CD4-positive, alpha-beta T cell treated with Interleukin-6 at 100 ng/mL for 8 hours (primary cell): Measurements from ENCODE around the gene AATF.

ENCODE experiments used
- DNase-seq: peaks from one replicate; pipeline ENCODE4 v3.0.0-alpha.2; 2020; ENCODE audit warnings: mixed read lengths, low spot score

AATF gene

DNA sequence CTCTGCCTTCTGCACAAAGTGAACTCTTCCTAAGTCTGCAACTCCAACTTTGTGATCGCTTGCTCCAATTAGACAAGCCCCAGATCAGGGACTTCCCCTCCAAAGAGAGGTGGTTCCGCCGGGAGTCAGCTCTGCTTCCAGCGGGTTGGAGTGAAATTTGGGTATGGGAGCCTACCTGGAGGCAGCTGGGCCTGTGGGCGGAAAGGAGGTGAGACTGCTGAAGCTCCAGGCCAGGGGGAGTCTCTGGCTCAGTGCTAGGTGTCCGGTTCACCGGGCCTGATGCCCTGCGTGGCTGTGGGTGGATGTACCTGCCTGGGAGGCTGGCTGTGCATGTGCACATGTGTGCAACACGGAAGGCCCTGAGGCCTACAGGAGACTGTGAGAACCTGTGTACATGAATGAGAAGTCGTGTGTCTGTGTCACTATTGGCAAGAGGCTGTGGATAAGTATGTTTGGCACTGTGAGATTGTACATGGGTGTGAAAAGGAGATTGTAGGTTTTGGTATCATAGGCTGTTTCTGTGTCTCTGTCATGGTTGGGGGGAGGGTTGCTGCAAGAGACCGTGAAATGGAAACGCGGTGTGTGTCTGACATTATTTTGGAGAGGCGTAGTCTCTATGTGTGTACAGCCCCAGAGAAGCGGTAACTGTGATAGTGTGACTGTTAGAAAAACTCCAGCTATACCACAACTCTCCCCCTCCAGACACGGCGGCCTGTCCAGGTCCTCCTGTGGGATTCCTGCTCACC, 7.3 kb upstream of the AATF start:
- DNase-seq, result no peak

DNA sequence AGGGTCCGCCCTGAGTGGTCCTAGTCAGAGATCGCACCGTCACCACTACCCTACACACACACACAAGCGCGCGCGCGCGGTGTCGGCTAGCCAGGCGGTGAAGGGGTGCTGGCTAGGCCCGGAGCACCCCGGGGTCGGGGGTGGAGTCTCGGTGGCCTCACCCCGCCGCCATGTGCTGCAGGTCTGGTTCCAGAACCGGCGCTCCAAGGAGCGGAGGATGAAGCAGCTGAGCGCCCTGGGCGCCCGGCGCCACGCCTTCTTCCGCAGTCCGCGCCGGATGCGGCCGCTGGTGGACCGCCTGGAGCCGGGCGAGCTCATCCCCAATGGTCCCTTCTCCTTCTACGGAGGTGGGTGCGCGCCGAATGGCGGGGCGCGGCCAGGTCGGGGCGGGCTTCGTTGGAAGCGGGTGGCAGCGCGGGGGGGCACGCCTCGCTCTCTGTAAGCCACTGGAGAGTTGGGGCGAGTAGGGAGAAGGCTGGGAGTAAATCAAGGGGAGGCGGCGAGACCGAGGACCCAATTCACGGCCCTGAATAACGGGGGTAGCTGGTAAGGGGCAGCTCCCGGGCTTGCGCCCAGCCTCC, 6.6 kb upstream of the AATF start:
- no peak for DNase-seq

DNA sequence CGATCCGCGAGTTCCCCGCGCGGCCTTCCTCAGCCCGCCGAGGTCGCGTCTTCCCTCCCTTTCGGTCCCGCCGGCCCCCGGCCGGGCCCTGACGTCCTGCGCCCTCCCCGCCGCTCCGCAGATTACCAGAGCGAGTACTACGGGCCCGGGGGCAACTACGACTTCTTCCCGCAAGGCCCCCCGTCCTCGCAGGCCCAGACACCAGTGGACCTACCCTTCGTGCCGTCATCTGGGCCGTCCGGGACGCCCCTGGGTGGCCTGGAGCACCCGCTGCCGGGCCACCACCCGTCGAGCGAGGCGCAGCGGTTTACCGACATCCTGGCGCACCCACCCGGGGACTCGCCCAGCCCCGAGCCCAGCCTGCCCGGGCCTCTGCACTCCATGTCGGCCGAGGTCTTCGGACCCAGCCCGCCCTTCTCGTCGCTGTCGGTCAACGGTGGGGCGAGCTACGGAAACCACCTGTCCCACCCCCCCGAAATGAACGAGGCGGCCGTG, 6.1 kb upstream of the AATF start:
- DNase-seq, result no peak

DNA sequence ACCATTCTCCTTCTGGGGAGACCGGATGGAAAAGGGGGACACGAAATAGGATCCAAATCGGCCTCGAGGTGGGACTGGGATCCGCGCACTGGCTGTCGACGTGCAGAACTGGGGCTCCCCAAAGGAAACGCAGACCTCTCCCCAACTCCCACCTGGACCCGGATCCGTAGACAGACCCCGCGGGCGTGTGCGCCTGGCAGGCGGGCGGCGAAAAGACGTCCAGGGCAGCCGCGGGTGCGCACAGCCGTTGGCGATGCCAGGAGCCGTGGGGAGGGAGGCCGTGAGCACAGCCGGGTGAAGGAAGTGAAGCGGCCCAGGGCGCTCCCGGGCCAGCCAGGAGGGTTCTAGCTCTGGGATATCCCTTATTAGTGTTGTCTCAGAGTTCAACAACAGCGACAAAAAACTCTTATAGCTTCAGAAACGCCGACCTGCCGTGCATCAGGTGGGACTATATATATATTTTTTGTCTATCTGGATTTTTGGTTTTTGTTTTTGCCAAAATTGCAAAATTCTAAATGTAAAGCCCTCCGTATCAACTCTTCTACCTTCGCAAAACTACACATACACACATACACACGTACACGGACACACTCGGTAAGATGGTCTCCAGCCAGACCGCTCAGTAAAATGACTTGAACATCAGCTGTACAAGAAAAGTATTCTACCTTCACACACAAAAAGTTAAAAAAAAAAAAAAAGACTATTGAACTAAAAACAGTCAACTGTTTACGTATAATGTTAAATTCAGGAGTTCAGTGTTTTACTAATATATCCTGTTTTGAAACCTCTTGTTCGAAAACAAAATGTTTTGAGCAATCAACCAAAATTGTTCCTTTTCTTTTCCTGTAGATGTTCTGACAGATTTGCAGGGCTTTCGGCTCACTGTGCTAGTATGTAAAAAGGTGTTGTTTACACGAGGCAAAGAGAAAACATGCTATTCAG, 5.2 kb upstream of the AATF start:
- DNase-seq, result no peak

DNA sequence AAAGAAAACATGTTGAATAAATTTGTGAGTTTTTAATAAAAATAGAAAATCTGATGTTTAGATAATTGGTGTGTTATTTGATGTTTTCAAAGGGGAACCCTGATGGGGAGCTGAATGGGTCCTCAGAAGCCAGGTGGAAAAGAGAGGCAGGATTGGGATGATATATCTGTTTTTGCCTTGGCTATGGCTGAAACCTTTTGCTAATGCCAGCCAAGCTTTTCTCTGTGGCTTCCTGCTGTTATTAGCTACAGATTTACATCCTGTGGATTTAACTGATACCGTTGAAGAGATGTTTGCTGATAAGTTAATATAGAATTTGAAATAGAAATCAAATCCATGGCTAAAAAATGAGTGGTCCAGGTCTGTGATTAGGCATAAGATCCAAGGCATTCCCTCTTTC, 4.2 kb upstream of the AATF start:
- DNase-seq, result no peak

DNA sequence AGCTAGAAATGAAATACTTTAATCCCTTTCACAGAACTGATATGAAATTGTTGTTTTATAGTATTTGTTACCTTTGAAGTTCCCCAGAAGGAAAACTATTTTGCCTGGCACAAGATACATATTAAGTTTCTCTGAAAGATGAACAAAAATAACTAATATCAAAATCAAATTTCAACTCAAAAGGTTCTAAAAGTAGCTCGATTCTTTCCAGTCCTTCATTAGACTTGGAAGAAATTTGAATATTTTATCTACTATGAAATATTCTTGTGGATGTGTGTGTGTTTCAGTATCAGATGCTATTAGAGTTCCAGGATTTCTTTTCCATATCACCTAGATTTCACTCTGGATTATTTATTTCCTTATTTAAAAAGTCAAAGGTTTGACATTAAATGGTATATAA, 3.6 kb upstream of the AATF start:
- DNase-seq, result no peak

DNA sequence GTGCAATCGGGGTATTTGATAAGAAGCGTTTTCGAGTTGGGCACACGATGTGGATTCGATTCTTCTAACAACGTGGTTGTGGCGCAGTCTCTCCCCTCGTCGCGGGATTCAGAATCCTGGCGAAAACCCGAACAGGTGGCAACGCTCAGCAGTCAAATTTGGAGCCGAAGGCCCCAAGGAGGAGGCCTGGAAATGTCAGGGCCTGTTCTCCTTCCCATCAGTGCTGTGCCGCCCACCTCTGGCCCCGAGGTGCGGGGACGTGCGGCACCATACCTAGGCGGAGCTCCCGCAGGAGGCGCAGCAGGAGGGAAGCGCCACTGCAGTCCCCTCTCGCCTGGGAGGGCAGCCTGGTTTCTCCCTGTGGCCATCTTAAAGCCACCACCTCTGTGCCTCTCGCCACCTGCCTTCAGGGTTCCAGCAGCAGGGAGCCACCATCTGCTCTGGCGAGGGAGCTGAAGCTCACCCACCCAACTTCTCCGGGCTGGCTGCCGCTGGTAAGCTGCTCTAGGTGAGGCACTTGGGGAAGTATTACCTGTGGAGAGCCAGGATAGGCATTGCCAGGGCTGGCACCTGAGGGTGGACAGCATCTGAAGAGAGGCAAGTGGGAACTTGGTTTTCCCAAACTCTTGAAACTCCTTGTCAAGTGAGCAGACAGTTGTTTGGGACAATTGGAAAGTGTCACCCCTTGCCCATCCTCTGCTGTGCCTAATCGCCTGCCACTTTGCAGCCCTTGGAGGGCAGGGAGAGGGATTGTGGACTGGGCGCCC, 2.6 kb upstream of the AATF start:
- no peak for DNase-seq

DNA sequence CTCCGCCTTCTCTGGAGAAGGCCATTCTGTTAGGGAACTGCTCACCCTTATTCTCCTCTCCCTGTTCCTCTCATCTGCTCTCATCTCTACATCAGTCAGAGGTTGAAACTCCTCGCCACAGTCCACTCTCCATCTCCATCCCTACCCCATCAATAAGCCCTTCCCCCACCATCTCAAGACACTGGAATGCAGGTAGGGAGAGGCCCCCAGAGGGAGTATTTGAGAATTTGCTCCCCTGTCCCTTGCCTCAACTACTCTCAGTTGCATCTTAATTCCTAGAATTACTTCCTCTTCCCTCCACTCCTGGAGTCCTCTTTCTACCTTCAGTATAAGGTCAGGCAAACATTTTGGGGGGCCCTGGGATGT, 2.0 kb upstream of the AATF start:
- no peak for DNase-seq

DNA sequence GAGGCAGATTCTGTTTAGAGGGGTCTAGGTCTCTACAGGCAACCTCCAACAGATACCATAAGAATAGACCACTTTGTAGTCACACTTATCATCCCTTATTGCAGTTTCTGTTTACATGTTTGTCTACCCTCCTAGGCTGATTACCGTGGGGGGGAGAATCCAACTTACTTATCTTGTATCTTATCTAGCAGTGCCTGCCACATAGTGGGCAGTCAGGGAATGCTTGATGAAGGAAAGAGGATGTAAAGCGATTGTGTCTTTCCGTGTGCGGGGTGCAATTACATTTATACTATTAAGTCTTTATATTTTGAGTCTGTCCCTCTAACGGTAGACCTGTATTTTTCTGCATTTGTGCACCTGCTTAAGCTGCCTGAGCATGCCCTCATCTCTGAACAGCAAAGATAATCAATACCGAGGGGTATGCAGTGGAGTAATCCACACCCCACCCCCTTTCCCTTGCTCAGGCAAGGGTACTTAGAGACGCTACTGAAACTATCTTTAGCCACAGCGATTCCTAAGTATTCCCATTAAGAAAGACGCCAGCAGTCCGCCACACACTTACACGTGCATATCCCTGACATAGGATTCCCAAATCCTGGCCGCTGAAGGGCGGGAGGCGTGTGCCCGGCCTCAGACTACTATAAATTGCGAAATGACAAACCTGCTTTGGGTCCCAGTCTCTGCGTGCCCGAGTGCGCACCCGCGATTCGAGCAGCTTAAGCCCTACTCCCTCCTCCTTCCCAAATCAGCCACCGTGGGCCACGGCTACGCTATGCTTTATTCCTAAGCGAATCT, 635 bp upstream of the AATF start:
- DNase-seq, result no peak

DNA sequence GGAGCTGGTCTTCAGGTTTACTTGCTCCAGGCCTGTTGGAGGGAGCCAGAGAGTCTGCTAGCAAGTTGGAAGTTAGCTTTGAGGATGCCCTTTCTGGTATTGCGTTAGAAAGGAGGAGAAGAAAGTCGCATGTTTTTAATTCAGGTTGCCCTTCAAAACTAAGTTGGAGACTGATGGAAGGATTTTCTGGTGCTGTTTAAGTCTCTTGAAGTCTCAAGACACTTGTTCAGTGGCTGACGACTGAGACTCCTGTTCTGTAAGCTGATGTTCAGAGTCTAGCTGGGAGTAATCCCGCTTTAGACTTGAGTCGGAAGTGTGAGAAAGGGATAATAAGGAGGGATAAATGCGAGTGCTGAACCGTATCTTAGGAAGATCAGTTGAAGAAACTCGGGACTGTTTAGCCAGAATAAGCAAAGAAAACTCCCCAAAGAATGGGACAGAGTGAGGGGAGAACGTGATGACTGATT, 740 bp downstream of the AATF start:
- no peak for DNase-seq

DNA sequence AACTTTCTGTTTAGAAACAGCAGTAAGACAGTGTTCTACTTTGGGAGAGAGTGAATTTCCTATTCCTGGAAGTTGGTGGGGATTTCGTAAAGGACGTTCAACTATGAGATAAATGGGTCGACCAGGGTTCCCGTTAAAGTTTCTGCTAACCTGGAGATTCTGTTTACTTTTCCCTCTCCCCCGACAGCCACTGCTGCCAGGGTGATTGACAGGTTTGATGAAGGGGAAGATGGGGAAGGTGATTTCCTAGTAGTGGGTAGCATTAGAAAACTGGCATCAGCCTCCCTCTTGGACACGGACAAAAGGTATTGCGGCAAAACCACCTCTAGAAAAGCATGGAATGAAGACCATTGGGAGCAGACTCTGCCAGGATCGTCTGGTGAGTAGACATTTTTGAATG, 1.3 kb downstream of the AATF start:
- DNase-seq, result no peak

DNA sequence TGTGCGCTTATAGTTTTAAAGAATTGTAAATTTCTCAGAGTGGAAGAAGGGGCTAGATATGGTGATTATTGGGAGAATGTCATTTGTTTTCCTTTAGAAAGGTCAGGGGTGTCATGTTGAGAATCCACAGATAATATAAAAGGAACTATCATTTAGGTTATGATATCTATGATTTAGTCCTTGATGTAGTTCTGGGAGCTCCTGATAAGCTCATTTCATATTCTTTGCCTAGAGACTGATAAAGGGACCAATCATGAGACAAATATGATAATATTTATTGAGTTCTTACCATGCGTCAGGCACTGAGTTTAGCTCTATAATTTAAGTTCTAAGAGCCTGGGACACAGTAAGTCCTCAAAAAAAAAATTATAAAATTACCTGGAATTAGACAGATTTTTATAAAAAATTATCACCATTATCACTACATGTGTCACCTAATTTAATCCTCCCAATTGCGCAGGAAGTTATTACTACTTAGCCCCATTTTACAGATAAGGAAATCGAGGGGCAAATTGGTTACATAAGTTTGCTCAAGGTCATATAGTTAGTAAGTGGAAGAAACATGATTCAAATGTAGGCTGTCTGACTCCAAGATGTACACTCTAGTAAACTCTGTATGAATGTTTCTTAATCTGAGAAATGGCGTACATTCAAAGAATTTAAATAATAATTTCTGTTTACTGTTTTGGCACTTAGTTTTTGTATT, 2.5 kb downstream of the AATF start:
- DNase-seq, result no peak

DNA sequence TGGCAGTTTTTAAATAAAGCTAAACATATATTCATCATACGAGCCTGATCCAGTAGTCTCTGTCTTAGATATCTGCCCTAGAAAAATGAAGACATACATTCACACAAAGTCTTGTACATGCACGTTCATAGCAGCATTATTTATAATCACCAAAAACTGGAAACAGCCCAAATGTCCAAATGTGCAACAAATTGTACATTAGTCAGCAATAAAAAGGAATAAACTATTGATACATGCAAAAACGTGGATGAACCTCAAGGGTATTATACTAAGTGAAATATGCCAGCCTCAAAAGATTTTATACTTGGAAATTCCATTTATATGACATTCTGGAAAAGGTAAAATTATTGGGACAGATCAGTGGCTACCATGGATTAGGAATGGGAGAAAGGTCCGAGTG, 22.8 kb downstream of the AATF start:
- no peak for DNase-seq

DNA sequence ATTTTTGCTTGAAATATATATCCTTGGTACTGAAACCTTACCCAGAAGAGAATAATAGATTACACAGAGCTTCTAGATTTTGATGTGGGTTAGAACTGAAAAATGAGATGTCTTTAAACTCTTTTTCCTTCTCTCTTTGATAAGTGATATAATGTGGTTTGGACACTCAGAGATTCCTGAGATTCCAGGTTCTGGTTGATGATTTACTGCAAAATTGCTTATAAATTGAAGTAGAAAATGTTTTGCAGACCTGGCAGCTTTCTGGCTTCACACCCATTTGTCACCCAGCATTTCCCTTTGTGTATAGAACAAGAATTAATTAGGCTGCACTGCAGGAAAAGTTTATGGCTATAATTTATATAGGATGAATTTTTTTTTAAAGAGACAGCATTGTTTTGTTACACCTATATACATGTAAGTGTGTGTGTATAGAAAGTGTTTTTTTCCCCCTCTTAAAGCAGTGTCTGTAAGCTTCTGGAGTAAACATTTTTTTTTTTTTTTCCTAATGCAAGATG, 23.5 kb downstream of the AATF start:
- no peak for DNase-seq

DNA sequence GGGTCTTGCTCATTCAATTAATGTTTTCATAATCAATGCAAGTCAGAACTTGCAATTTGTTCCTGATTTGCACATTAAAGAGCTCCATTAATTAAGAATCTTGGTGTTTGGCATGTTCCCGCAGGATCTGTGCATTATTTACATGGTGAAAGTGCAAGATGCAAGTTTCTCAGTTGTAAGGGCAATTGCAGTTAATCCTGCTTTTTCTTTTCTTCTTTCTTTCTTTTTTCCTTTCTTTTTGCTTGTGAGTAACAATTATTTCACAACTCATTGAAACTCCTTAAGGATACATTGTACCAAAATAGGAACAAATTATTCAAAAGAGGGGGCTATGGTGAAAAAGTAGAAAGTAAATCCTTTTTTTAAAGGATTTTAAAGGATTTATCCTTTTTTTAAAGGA, 24.2 kb downstream of the AATF start:
- DNase-seq, result no peak

DNA sequence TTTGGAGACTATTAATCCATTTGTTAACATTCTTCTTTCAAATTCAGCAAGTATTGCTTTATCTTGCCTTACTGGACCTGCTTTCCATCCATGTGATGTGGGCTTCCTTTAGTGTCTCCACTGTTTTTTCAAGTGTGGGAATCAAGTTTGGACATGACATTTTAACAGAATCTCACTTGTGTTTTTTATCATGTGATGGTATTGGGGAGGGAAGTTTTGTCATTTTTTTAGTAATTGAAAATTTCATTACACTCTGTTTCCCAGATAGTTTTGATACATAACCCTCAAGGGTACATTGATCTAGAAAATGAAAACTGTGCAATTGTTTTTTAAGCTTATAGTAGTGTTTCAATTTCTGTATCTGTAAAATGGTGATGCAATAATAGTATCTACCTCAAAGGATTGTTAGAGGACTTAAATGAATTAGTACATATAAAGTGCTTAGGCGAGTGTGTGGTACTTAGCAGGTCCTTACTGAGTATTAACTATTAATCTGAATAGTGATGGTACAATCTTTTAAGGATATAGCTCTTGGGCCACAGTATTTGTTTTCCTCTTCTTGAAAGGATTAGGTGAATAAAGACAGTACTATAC, 27.3 kb downstream of the AATF start:
- DNase-seq, result no peak

DNA sequence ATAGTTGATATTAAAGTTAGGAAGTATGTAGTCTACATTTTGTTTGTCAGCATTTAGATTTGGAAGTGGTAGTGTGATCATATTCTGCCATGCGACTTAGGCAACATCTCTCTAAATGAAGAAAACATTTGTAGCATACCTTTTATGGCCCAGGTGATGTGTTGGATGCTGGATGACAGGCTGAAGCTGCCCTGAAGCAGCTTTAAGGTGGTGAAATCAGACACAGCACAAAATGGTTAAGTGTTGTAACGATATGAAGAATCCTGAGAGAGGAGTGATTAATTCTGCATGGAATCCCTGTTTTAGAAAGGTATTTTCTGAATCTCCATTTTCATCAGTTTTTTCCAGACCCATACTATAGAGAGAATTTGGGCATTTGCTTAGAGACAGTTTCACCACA, 28.3 kb downstream of the AATF start:
- DNase-seq, result no peak

DNA sequence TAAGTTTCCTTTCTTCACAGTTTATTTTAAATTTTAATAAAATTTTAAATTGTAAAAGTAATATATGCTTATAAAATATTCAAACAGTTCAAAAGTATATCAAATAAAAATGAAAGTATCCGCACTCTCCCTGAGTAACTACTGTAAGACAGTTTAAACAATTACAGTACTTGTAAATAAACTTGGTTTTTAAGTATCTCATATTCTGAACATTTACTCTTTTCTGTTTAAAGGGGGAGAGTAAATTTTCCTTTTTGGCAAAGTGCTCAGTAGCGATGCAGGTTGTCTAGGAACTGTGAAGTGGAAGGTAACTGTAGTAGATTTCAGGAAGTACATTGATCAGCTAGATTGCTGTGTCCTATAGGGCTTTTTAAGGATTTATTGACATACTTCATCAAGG, 28.8 kb downstream of the AATF start:
- DNase-seq, result no peak

DNA sequence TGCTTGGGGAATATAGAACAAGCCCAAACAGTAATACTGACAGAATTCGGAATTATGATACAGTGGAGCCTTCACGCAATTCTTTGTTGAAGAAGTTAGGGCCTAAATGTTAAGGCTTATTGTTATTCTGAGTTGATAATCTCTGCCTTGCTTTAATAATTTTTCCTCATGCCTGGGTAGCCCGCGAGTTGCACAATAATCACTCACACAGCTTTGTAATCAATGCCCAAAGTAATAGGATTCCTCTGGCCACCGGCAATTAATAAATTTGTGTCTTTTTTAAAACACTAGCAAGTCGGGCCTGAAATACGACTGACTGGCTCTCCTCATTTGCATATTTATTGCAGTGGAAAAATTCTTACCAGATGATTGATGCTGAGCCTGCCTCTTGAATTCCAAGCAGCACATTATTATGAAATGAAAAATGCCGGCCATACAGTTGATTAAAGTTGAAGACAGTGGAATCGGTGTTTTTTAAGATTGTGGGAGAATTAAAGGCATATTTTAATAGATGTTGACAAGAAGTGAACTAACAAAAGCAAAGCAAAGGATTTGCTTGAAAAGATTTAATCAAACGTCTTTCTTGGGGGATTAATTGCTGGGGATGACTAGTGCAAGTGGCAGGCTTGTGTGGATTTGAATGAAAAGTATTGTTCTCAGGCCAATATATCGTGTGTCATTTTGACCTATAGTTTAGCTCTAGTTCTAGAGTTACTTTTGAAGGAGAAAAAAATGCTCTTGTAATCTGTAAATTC, 30.2 kb downstream of the AATF start:
- DNase-seq, result no peak
